Stimulated activated naive CD4-positive, alpha-beta T cell (primary cell): Measurements from ENCODE around the gene PRPF8.
A peak's percentile ranks its signal among the peaks of the same experiment; 100 is the strongest.

ENCODE experiments used
- DNase-seq, 6 experiments: peaks; one replicate each; lab custom pipeline; 2025; lab: John Stamatoyannopoulos, UW

Gene PRPF8

DNA sequence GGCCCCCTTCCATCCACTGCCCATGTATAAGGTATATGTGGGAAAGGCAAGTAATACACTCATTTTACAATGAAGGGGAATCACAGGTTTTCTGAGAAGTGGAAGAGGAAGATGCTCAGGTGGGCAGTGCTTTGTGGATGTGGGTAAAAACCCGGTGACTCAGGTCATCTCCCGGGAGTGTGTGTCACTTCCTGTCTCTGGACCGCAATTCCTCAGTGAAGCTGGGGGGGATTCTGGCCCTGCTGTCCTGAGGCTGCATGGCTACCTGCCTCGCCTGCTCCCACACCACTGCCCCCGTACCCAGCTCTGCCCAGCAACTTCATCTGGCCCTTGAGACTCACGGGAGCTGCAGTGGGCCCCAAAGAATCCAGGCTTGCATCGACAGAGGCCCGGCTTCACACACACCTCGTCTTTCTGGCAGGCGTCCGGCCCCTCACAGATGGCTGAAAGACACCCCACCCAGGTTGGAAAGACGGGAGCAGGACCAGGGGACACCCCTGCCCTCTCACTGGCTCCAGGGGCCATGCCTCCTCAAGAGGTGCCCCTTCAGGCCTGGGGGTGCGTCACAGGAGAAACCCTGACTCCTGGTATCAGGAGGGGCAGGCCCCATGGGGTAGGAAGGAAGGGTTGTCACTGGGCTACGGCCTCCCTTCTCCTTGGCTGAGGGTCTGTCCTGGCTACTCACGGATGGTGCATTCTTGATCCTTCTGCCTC is 40.0 kb downstream of the PRPF8 start:
- peak in 1 of 6 experiments; percentile 20 for DNase-seq

DNA sequence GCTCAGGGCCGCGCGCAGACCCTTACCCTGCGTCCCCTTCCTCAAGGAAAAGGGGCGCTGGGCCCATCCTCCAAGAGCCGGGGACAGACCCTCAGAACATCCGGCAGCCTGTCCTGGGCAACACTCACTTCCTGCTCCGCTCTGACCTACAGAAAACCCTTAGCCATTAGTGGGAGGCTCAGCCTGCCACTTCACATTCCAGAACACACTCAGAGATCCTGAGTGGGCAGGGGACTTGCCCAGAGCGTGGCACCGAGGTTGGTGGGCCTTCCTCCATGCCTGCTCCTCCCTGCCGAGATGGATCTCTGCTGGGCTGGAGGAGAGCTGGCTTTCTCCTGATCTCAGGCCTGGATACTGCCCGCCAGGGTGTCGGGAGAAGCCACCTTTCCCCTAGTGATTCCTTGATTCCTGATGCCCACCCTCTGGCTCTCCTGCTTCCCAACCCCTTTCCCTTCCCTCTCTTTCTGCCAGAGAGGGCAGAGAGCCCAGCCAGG is 40.6 kb downstream of the PRPF8 start:
- DNase-seq = no peak

DNA sequence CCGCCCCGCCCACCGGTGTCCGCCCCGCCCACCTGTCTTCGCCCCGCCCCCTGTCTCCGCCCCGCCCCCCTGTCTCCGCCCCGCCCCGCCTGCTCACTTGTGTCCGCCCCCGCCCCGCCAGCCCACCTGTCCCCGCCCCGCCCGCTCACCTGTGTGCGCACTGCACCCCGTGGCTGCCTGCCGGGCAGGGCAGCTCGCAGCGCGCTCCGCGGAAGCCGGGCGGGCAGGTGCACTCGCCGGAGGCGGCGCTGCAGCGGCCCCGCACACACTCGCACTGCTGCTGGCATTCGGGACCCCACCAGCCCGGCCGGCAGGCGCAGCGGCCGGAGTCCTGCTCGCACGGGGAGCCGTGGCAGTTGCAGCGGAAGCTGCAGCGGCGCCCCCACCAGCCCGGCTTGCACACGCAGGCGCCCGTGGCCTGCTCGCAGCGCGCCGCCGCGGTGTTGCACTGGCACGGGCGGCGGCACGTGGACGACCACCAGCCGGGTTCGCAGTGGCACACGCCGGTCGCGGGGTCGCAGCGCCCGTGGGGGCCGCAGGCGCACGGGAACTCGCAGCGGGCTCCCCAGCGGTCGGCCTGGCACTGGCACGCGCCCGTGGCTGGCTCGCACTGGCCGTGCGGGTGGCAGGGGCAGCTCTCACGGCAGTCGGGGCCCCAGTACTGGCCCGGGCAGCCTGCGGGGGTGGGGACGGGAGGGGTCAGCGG is 41.2 kb downstream of the PRPF8 start:
- DNase-seq = peak; percentile 54 to 85 (median 77)

DNA sequence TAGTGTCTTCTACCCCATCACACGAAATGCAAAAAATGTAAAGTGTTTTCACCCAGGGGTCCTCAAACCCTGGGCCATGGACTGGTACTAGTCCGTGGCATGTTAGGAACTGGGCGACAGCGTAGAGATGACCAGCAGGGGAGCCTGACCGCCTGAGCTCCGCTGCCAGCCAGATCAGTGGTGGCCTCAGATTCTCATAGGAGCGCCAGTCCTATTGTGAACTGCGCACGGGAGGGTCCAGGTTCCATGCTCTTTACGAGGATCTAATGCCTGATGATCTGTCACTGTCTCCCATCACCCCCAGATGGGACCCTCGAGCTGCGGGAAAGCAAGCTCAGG is 43.6 kb downstream of the PRPF8 start:
- no peak for DNase-seq

DNA sequence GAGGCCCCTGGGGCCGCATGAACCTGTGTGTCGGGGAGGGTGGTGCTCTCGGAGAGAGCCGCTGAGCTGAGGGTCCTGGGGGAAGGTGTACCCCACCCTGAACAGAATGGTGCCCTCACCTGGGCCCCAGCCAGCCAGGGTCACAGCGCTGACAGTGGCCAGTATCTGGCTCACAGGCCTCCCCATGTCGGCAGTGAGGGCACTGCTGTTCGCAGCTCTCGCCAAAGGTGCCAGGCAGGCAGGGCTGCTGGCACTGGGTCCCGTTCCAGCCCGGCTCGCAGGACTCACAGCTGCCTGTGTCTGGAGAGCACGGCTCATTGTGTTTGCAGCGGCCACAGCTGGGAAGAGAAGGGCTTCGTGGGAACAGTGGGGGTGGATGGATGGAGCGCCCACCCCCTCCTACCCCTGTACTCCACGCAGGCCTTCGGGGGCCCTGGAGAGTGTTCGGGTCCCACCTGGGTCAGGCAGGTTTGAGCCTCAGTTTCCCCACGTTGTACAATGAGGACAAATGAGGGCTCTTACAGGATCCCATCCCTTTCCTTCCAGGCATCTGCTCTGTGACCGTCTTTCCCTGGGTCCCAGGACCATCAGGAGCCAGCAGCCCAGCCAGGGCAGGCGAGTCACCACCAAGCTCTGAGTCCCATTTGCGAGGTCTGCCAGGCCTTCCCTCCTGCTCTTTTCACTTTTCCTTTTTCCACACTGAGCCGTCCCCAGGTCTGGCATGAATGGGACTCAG is 44.2 kb downstream of the PRPF8 start:
- no peak for DNase-seq

DNA sequence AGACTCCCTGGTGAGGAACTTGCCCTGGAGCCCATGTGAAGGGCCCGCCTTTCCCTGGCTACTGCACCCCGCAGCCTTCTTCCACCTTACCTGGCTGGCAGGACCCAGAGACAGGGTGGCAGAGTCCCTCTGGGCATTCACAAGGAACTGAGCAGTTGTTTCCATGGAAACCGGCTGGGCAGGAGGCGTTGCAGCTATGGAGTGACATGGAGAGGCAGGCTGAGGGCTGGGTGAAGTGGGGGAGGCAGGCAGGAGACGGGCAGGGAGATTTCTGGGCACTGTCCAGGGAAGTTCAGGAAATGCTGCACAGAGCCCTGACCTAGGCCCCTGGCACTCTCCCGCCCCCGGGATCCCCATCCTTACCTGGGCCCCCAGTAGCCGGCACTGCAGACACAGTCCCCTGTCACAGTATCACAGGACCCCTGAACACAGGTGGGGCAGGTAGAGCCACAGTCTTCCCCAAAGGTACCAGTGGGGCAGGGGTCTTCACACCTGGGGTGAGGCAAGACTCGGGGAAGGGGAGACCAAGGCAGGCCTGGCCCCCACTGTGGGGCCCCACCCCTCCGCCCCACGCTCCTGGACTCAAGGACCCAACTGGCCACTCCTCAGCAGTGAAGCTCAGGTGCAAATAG is 45.0 kb downstream of the PRPF8 start:
- DNase-seq = no peak

DNA sequence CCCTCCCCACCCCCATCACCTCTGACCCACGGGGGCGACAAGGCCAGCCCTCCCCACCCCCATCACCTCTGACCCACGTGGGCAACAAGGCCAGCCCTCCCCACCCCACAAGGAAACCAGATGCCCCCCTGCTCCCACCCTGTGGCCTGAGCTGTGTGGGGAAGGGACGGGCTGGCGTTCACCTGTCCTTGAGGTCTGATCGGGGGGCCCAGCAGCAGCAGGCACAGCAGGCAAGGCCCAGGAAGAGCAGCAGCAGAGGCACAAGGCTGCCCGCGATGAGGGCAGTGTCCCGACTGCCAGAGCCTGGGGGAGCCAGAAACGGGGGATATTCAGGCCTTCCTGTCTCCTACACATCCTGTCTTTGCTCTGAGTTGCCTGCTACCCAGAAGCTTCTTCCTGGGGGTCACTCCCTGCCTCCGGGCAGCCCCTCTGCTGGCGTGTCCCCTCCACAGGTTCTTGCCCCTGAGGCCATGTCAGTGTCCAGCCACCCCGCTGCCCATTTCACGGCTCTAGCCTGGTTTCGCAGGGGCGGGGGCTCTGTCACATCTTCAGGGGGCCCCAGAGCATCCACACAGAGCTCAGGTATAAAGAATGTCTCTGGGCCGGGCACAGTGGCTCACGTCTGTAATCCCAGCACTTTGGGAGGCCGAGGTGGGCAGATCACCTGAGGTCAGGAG is 45.9 kb downstream of the PRPF8 start:
- DNase-seq = no peak

DNA sequence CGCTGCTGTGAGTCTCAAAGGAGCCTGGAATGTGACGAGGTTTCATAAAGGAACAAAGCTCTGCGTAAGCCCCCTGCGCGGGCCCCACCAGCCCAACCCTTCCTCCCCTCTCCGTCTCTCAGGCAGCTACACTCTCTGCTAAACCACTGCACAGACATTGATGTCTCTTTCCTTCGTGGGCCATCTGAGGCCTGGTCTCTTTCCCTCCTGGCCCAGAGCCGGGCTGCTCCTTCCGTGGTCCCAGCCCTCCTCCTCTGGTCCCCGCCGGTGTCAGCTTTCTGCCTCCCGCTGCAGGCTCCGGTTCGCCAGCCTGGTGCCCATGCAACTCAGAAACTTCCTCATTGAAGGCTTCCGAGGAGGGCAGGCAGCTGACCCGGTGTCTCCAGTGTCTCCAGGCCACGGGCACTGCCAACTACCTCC is 46.5 kb downstream of the PRPF8 start:
- no peak for DNase-seq

DNA sequence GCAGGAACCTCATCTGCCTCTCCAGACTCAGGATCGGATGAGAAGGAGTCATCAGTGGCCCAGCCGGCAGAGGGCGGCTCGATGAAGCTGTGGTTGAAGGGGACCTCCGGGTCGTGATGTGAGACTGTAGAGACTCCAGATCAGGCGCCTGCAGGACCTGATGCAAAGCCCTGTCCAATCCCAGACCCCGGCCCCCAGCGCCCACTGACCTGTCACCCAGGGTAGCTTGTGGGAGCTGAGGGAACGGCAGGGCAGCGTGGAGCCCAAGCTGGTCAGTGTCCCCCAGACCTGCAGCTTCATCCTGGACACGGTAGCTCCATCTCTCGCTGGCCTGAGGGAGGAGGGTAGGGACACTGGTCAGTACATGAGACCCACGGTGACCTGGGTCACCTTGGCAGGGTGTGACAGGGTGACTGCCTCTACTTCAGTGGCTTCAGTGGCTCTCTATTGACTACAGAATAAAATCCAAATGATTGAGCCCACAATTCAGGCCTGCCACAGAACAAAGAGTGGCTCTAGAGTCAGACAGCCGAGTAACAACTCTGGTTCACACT is 47.9 kb downstream of the PRPF8 start:
- DNase-seq = no peak

DNA sequence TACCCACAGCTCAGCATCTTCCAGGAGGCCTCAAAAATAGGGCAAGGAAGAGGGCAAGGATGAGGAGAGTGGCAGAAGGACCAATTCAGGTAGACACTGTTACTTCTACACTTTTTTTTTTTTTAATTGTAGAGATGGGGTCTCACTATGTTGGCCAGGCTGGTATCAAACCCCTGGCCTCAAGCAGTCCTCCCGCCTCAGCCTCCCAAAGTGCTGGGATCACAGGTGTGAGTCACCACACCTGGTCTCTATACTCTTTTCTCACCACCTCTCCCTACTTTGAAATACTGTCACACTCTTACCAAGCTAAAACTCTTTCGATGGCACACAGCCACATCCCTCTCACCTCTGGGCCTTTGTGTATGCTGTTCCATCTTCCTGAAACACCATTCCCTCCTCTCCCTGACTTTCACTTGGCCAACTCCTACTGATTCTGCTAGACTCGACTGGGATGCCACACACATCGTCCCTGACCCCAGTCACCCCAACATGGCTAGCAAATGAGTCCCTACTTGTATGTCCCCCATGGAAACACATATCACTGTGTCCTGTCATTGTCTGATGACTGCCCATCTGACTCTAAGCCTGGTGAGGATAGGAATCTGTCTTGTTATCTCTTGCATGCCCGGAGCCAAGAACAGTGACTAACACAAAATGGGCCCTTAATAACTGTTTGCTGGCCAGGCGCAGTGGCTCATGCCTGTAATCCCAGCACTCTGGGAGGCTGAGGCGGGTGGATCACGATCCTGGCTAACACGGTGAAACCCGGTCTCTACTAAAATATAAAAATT is 48.8 kb downstream of the PRPF8 start:
- no peak for DNase-seq

DNA sequence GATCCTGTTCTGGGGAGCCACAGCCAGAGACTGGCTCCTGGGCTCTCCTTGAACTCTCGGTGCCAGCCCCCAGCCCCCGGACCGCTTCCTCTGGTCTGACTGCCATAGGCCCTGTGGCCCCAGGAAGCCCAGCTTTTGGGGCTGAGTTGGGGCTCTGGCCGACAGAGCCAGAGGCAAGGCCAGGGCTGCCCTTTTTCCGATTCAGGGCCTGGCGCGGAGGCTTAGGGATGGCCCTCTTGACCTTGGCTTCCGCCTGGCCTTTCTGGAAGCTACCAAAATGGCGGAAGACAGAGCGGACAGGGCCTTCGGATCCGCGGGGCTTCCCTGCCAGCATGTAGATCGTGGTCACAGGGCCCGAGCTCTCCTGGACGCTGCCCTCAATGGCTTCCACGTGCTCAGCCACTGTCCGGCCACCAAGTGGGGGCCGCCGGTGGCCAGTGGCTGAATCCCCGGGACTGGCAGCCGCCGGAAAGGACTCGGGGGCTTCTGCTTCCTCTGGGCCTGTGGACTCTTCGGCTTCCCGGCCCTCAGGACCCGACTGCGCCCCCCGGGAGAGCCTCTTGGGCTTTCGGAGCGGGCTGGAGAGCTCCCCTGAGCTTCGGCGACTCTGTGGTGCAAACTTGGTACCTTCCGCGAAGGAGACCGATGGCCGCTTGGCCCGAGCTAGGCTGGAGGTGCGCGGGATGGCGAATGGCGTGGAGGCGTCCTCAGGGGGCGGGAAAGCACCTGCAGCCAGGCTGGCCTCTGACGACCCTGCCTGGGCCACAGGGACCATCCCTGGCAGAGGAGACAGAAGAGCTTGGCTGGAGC is 49.6 kb downstream of the PRPF8 start:
- no peak for DNase-seq

DNA sequence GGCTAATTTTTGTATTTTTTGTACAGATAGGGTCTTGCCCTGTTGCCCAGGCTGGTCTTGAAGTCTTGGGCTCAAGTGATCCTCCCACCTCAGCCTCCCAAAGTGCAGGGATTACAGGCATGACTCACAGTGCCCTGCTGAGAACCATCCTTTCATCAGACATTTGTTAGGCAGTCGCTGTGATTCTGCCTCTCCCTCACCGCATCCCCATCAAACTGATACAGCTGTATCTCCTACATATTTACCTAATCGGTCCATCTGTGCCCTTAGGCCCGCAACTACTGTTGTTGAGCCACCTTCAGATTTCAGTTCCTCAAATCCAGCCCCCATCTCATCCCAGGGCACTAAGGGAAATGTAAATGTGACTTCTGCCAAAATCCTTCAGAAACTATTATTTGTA is 54.0 kb downstream of the PRPF8 start:
- no peak for DNase-seq

DNA sequence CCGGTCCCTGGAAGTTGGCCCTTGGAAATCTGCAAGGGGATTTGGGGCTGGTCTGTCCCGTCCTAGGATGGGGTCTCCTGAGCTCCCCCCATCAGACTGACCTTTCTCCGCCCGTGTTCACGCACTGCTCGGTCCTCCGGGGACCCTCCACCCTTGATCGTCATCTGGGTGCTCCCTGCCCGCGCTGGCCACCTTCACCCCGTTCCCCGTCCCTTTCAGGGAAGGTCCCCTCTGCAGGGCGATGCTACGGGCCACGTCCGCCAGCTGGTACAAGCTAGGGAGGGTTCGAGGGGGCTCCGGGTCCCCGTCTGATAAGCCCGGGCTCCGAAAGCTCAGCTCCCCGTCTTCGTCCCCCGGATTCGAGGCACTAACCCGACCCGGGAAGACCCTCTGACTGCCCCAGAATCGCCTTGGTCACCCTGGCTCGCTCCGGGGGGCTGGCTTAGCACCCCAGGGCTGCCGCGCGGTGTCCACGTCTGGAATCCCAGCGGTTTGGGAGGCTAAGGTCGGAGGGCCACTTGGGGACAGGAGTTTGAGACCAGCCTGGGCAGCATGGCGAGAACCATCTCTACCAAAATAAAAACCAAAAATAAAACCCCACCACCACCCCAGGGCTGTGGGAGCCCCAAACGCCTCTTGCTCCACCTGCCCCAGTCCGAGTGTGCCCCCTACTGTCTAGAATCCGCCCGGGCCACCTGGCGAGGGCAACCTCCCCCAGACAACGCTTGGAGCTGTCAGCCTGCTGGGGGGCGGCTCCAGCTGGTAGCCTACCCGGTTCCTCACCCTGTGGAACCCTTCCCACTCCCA is 55.0 kb downstream of the PRPF8 start:
- peak in 5 of 6 experiments; percentile 39 to 59 (median 52) for DNase-seq

DNA sequence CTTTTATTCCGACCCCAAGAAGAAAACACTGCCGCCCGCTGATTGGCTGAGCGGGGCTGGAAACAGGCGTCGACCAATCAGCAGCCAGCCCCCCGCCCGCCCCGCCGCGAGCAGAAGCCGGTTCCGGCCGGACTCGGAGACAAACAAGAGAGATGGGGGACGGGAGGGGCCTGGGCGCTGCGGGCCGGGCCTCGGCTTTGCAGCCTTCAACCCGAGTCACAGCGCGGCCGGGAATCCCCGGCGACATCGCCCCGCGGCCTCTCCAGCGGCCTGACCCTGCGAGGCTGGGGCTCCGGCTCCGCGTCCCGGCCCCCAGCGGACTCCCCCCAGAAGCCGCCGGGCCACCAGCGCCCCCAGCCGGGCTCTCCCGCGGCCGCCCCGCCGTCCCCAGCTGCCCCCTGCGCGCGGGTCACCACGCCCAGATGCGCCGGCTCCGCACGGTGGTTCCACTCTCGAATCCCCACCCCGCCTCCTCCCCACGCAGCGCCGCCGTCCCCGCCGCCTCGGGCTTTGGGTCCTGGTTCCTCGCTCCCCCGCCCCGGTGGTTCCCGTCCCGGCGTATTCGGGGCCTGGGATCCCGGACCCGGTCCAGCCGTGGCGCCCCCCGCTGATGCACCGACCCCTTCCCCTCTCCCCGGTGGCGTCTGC is 55.7 kb downstream of the PRPF8 start:
- DNase-seq = peak; percentile 79 to 90 (median 86)

DNA sequence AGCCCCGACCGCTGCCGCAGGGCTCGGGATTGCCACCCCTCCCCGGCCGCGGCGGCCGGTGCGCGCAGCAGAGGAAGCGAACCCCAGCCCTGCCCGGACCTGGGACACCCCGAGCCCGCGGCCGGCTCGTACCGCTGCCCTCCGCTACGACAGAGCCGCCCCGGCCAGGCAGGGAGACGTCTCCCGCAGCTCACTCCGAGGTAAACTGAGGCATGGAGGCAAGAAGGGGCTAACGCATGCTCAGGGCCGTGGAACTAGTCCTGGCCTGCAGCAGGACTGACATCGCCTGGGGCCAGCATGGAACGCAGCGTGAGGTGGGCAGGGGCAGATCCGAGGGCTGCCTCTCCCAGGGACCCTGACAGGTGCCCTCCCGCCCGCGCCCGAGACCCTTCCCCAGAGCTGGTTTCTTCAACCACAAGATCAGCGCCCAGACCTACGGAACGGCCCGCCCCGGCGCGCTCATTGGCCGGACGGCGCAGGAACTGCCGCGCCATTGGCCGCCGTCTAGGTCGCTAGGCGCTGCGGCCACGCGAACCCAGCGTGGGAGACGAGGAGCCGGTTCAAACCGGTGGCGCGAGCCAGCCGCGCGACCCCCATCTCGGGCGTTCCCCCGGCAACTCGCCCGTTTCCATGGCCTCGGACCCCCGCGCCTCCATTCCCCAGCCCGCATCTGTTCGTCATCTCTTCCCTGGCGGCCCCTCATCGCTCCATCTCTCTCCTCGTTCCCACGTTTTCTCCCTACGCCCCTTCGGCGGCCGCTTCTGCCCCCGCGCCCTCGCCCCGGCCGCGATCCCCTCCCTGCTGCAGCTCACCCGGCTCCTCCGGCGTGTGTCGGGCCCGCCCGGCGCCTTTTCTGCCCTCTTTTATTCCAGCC is 56.4 kb downstream of the PRPF8 start, which contains the start of gene SLC43A2:
Gene SLC43A2, minus strand, starts transcription at position 853 of the 874 bp plus-strand sequence. CDS start 960 bp downstream, outside the sequence.
- peak; percentile 48 to 85 (median 70) for DNase-seq

DNA sequence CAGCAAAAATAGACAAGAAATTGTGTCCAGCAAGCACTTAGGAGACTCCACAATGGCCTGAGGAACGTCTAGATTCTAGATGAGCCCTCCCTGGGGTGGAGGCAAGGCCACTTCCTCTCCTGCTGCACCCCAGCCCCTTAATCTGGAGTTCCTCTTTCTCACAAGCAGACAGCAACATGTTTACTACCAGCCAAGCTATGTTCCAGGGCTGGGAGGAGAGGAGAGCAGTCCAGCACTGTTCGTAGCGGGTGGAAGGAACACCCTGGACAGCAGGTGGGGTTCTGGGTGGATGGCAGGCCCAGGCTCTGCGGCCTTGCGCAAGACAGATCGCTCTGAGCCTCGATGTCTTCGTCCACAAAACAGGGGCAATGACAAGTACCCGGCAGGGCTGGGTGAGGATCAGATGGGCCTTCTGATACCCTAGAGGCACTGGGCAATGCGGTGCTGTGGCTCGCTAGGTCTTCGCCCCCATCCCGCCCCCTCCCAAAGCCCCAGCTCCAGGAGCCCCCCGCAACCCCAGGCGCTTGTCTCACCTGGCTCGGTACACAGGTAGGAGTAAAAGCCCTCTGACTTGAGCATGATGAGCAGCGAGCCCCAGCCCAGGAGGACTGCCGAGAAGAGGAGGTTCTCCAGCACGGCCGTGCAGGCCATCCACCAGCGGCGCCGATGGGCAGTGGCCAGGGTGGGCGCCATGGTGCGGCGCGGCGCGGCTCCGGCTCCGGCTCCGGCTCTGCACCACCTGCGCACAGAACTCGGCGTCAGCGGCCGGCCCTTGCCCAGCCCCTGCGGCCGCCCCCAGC is 57.3 kb downstream of the PRPF8 start:
- DNase-seq = peak in 3 of 6 experiments; percentile 17 to 46 (median 22)
